ENCODE data around the gene ESX1. TPM values are rescaled to one million over a fixed set of nuclear protein-coding genes. Genes with fewer than 3 reads are reported as not detected.
A peak's percentile ranks its signal among the peaks of the same experiment; 100 is the strongest.

Gene ESX1
- total RNA-seq, 1 donor from 2014 or later, result not detected

DNA sequence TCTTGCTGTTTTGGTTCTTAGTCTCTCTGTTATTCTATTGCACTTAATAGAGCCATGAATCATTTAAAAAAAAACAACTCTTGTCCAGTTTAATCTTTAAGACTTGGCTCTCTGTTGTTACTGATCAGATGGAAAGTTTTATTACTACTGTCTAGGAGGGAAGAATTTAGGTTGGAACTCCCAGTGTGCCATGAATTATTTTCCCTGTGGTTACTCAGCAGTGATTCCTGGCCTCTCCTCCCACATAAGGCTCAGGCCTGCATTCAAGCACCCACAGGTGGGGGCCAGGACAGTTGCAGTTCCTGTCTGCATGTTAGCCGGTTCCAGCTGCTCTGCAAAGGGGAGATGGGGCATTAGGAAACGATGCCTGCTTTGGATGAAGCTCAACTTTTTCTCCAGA, 29.8 kb upstream of the ESX1 start:
- no peak for DNase-seq
- Mint-ChIP-seq H3K27ac (ENCODE audit: unreplicated experiment) (no peak overlapping the region), H3K4me1 (ENCODE audit: low read depth, unreplicated experiment) (no peaks in the 10 kb centered on the region), H3K36me3 (ENCODE audit: unreplicated experiment) (no peaks in the 10 kb centered on the region), H3K9me3 (ENCODE audit: unreplicated experiment) (no peaks in the 10 kb centered on the region), H3K4me3 (ENCODE audit: unreplicated experiment) (no peak overlapping the region), H3K27me3 (ENCODE audit: unreplicated experiment) (no peaks in the 10 kb centered on the region)
- TF ChIP-seq CTCF (IDR thresholded peaks at IDR 0.05; ENCODE audit: partially characterized antibody, unreplicated experiment), result no peak

DNA sequence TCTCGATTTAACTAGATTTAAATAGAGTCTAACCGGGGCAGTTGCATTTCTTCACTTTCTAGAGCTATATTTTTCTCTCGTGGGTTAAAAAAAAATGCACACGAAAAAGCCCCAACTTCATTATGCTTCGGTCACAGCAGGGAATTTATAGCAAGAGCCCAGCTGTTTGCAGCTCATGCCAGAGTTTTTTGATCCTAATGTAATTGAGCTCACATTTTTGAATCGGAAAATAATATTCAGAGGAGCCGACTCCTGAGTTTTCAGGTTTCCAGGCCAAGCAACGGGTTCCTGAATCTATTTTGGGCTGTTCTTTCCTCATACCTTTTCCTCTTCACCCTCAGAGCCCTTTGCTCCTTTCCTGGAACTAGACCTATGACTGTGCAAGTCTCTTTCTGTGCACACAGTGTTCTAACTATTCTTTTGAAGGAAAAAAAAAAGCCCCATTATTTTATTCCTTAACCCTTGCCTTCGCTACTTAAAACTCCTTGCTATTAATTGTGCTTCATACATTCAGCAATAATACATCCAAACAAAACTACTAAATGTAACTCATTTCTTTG, 27.5 kb upstream of the ESX1 start:
- no peak for TF ChIP-seq CTCF (IDR thresholded peaks at IDR 0.05; ENCODE audit: partially characterized antibody, unreplicated experiment)
- H3K27me3 Mint-ChIP-seq (ENCODE audit: unreplicated experiment), result no peaks in the 10 kb centered on the region
- H3K36me3 Mint-ChIP-seq (ENCODE audit: unreplicated experiment), result no peaks in the 10 kb centered on the region
- no peak for DNase-seq
- no peak overlapping the region for H3K4me3 Mint-ChIP-seq (ENCODE audit: unreplicated experiment)
- H3K27ac Mint-ChIP-seq (ENCODE audit: unreplicated experiment), result no peak overlapping the region
- no peaks in the 10 kb centered on the region for H3K4me1 Mint-ChIP-seq (ENCODE audit: low read depth, unreplicated experiment)
- no peaks in the 10 kb centered on the region for H3K9me3 Mint-ChIP-seq (ENCODE audit: unreplicated experiment)

- no peaks in the 10 kb centered on the region for H3K9me3 Mint-ChIP-seq (ENCODE audit: unreplicated experiment)
- H3K4me3 Mint-ChIP-seq (ENCODE audit: unreplicated experiment), result no peak overlapping the region
- TF ChIP-seq CTCF (IDR thresholded peaks at IDR 0.05; ENCODE audit: partially characterized antibody, unreplicated experiment), result no peak
- H3K27me3 Mint-ChIP-seq (ENCODE audit: unreplicated experiment), result no peaks in the 10 kb centered on the region
- H3K4me1 Mint-ChIP-seq (ENCODE audit: low read depth, unreplicated experiment), result no peaks in the 10 kb centered on the region
- H3K27ac Mint-ChIP-seq (ENCODE audit: unreplicated experiment), result no peak overlapping the region
- no peaks in the 10 kb centered on the region for H3K36me3 Mint-ChIP-seq (ENCODE audit: unreplicated experiment)
- DNase-seq, result no peak
Observed at GRCh38 chrX:104281564-104281963, 26.8 kb upstream of the ESX1 start.

GRCh38 chrX:104280609-104281008, 25.9 kb upstream of the ESX1 start:
- no peak for DNase-seq
- TF ChIP-seq CTCF (IDR thresholded peaks at IDR 0.05; ENCODE audit: partially characterized antibody, unreplicated experiment), result no peak
- Mint-ChIP-seq H3K27me3 (ENCODE audit: unreplicated experiment) (no peaks in the 10 kb centered on the region), H3K4me3 (ENCODE audit: unreplicated experiment) (no peak overlapping the region), H3K36me3 (ENCODE audit: unreplicated experiment) (no peaks in the 10 kb centered on the region), H3K9me3 (ENCODE audit: unreplicated experiment) (no peaks in the 10 kb centered on the region), H3K27ac (ENCODE audit: unreplicated experiment) (no peak overlapping the region), H3K4me1 (ENCODE audit: low read depth, unreplicated experiment) (no peaks in the 10 kb centered on the region)

DNA sequence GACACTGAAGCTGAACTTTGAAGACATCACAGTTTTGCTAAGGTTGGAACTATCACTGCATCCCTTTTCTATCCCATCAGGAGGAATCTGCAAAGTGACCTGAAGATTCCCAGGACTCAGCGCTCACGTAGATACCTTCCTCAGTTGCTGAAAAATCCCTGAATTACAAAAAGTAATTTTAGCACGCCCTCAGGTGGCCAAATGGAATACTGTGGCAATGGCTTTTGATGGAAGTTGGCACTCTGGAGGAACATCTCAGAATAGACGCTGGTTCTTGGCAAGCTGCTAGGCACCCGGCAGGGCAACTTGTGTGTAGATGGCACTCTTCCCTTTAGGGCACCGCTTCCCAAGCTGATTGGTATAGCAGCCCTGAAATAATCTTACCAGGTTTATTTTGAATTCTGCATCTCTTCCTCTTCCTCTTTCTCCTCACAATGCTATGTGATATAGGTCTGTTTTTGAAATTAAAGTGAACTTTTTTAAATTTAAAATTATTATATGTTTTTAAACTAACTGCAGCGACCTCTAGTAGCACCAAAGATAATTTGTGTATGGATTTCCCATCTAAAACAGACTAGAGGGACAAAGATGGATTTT, 16.3 kb upstream of the ESX1 start:
- H3K4me3 Mint-ChIP-seq (ENCODE audit: unreplicated experiment), result no peak overlapping the region
- TF ChIP-seq CTCF (IDR thresholded peaks at IDR 0.05; ENCODE audit: partially characterized antibody, unreplicated experiment), result peak; percentile 60
- H3K27me3 Mint-ChIP-seq (ENCODE audit: unreplicated experiment), result no peaks in the 10 kb centered on the region
- H3K4me1 Mint-ChIP-seq (ENCODE audit: low read depth, unreplicated experiment), result peaks cover 3% of the 10 kb centered on the region
- H3K36me3 Mint-ChIP-seq (ENCODE audit: unreplicated experiment), result no peaks in the 10 kb centered on the region
- peak; percentile 43 for DNase-seq
- H3K27ac Mint-ChIP-seq (ENCODE audit: unreplicated experiment), result no peak overlapping the region
- H3K9me3 Mint-ChIP-seq (ENCODE audit: unreplicated experiment), result no peaks in the 10 kb centered on the region

Data from glutamatergic neuron (in vitro differentiated cells).